Measurements from ENCODE around the gene CRACR2B. TPM values are rescaled to one million over a fixed set of nuclear protein-coding genes. Genes with fewer than 3 reads are reported as not detected.

CRACR2B gene
- total and polyA plus RNA-seq, 3 donors from 2014 or later = 4.9 to 7.4 (median 6.5) TPM

GRCh38 chr11:839280-839623, 11.5 kb downstream of the CRACR2B start:
- TF ChIP-seq, protein P1, sequence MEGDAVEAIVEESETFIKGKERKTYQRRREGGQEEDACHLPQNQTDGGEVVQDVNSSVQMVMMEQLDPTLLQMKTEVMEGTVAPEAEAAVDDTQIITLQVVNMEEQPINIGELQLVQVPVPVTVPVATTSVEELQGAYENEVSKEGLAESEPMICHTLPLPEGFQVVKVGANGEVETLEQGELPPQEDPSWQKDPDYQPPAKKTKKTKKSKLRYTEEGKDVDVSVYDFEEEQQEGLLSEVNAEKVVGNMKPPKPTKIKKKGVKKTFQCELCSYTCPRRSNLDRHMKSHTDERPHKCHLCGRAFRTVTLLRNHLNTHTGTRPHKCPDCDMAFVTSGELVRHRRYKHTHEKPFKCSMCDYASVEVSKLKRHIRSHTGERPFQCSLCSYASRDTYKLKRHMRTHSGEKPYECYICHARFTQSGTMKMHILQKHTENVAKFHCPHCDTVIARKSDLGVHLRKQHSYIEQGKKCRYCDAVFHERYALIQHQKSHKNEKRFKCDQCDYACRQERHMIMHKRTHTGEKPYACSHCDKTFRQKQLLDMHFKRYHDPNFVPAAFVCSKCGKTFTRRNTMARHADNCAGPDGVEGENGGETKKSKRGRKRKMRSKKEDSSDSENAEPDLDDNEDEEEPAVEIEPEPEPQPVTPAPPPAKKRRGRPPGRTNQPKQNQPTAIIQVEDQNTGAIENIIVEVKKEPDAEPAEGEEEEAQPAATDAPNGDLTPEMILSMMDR (IDR thresholded peaks at IDR 0.05) = no peak
- TF ChIP-seq POLR2A (IDR thresholded peaks at IDR 0.05) = no peak
- H3K4me3 ChIP-seq = no peak overlapping the region
- H3K4me1 ChIP-seq = peaks cover 30% of the 10 kb centered on the region
- no peak for DNase-seq
- no peaks in the 10 kb centered on the region for H3K36me3 ChIP-seq (ENCODE audit: low read depth, missing control alignments)
- 96 to 100% methylated on average over 2 to 5 of the region's 5 CpGs for WGBS, 2 donors
- H3K9me3 ChIP-seq = no peaks in the 10 kb centered on the region
- no peaks in the 10 kb centered on the region for H3K27me3 ChIP-seq
- H3K27ac ChIP-seq = no peak overlapping the region
- intact Hi-C loops (cut with DNase I; ENCODE audit: low total_unique reads) = no loop called here

GRCh38 chr11:839875-840617, 12.3 kb downstream of the CRACR2B start:
- intact Hi-C loops (cut with DNase I; ENCODE audit: low total_unique reads) = no loop called here
- no peak for TF ChIP-seq POLR2A (IDR thresholded peaks at IDR 0.05)
- TF ChIP-seq, protein P1 (IDR thresholded peaks at IDR 0.05) = no peak
- 80 to 83% methylated on average over 14 to 24 of the region's 25 CpGs for WGBS, 2 donors
- H3K4me3 ChIP-seq = no peak overlapping the region
- no peaks in the 10 kb centered on the region for H3K36me3 ChIP-seq (ENCODE audit: low read depth, missing control alignments)
- H3K9me3 ChIP-seq = no peaks in the 10 kb centered on the region
- no peak for DNase-seq
- peaks cover 27% of the 10 kb centered on the region for H3K4me1 ChIP-seq
- H3K27ac ChIP-seq = no peak overlapping the region
- H3K27me3 ChIP-seq = no peaks in the 10 kb centered on the region

GRCh38 chr11:841981-842369, 14.3 kb downstream of the CRACR2B start:
- DNase-seq = no peak
- H3K27me3 ChIP-seq = no peaks in the 10 kb centered on the region
- intact Hi-C loops (cut with DNase I; ENCODE audit: low total_unique reads) = no loop called here
- TF ChIP-seq POLR2A (IDR thresholded peaks at IDR 0.05) = no peak
- TF ChIP-seq, protein P1 (IDR thresholded peaks at IDR 0.05) = no peak
- no peaks in the 10 kb centered on the region for H3K36me3 ChIP-seq (ENCODE audit: low read depth, missing control alignments)
- no peaks in the 10 kb centered on the region for H3K9me3 ChIP-seq
- H3K4me1 ChIP-seq = peaks cover 40% of the 10 kb centered on the region
- peak overlapping the region; percentile 85 to 94 for H3K4me3 ChIP-seq
- H3K27ac ChIP-seq = peak overlapping the region; percentile 89 to 97
- WGBS, 2 donors = 0% methylated on average over 9 to 16 of the region's 27 CpGs

GRCh38 chr11:842370-843002, 14.8 kb downstream of the CRACR2B start, which contains the start of the genes POLR2L and TSPAN4:
Gene POLR2L, minus strand, starts transcription at chr11:842529. Its CDS starts 21 bp downstream, at chr11:842508.
Gene TSPAN4, plus strand, starts transcription at chr11:842852. Its CDS starts 7,453 bp downstream, at chr11:850305.
- DNase-seq = peak; percentile 92
- intact Hi-C loops (cut with DNase I; ENCODE audit: low total_unique reads) = no loop called here
- Histone ChIP-seq H3K27me3 (no peaks in the 10 kb centered on the region), H3K9me3 (no peaks in the 10 kb centered on the region), H3K27ac (peak within 1 kb of the TSS; percentile 89 to 97), H3K4me3 (peak within 1 kb of the TSS; percentile 85 to 94), H3K4me1 (peaks cover 40% of the 10 kb centered on the region), H3K36me3 (ENCODE audit: low read depth, missing control alignments) (no peaks in the 10 kb centered on the region)
- TF ChIP-seq, protein P1 (IDR thresholded peaks at IDR 0.05) = peak in 2 of 3 experiments; percentile 42 to 61
- TF ChIP-seq POLR2A (IDR thresholded peaks at IDR 0.05) = no peak
- 0% methylated on average over 12 of the region's 87 CpGs; no CpG with 5 or more reads in 1 of the 2 donors for WGBS, 2 donors
